Central memory CD8-positive, alpha-beta T cell (primary cell): ENCODE measurements around the gene ATG101.

Experiments
- ATAC-seq: fragments of 150-1000 bp; cut with Tn5 transposase; replicated peaks from 2 replicates; pipeline ENCODE4 v1.10.0; 2022; ENCODE audit warnings: mild to moderate bottlenecking, moderate FRiP score, moderate number of reproducible peaks; ENCODE audit not compliant: poor library complexity, severe bottlenecking; ENCODE audit errors: extremely low read depth
- DNase-seq, 2 donors: peaks; one replicate each; pipeline ENCODE4 v3.0.0; 2021; ENCODE audit warnings: low spot score in 2 of 2
- H3K27ac Mint-ChIP-seq: one replicate; pipeline ENCODE4 v1.8.0; 2022; ENCODE audit warnings: low read depth, mild to moderate bottlenecking, moderate library complexity, mixed read lengths
- H3K27me3 Mint-ChIP-seq: one replicate; pipeline ENCODE4 v1.8.0; 2022; ENCODE audit warnings: mixed read lengths
- H3K36me3 Mint-ChIP-seq: one replicate; pipeline ENCODE4 v1.8.0; 2022; ENCODE audit warnings: mild to moderate bottlenecking, moderate library complexity, mixed read lengths; ENCODE audit not compliant: insufficient read depth
- H3K4me1 Mint-ChIP-seq: one replicate; pipeline ENCODE4 v1.8.0; 2022; ENCODE audit warnings: mixed read lengths
- H3K4me3 Mint-ChIP-seq: one replicate; pipeline ENCODE4 v1.8.0; 2022; ENCODE audit warnings: mild to moderate bottlenecking, moderate library complexity, mixed read lengths
- H3K9me3 Mint-ChIP-seq: one replicate; pipeline ENCODE4 v1.8.0; 2022; ENCODE audit warnings: mixed read lengths

ATG101 gene

DNA sequence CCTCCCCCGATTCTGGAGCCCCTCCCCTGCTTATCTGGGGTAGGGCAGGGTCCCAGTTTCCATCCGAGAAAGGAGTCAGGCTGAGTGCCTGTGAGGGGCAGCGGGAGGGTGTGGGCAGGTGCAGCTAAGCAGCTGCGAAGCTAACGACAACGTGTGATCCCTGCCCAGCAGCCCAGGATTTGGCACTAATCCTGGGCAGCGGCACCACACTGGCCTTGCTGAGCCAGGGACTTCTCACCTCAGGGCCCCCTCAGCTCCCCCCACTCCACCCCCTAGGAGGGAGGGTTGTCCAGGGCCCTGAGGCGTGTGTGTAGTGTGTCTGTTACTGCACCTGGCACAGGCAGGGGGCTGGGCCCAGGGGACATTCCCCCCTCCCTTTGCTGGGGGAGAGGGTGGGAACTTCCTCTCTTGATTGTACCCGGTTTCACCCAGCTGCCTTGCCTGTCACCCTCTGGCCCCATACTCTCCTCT is 11.5 kb downstream of the ATG101 start:
- DNase-seq (no peak), ATAC-seq (peak; percentile 19)
- H3K4me1 Mint-ChIP-seq = peaks cover 21% of the 10 kb centered on the region
- H3K9me3 Mint-ChIP-seq = no peaks in the 10 kb centered on the region
- peaks cover 11% of the 10 kb centered on the region for H3K36me3 Mint-ChIP-seq
- peaks cover 18% of the 10 kb centered on the region for H3K27me3 Mint-ChIP-seq
- H3K4me3 Mint-ChIP-seq = no peak overlapping the region
- H3K27ac Mint-ChIP-seq = no peak overlapping the region

DNA sequence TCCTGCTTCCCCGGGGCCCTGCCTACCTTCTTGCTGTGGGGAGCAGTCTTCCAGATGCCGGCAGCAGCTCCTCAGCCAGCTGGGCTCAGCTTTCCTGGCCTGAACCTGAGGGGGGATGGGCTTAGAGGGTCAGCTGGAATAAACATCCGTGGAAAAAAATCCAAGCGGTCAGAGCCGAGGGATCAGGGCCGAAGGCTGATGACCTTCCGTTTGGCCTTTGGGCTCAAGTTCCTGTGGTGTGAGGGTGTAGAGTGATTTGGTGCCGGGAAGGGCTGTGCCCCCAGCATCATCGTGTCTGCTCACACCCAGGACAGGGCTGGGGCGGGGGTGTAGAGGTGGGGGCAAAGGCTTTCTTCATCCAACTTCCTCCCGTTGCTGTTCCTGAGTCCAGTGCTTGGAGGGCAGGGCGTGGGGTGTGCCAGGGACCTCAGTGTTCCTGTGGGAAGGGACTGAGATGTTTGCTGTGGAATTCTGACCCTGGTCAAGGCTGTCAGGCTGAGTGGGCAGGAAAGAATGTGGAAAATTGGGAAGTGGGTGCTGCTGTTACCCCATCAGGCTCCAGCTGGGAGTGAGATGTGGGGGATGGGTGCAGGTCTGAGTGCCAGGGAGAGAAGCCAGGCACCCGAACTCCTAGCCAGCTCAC is 12.4 kb downstream of the ATG101 start:
- no peaks in the 10 kb centered on the region for H3K9me3 Mint-ChIP-seq
- no peak overlapping the region for H3K27ac Mint-ChIP-seq
- H3K4me3 Mint-ChIP-seq = no peak overlapping the region
- H3K36me3 Mint-ChIP-seq = peaks cover 8% of the 10 kb centered on the region
- H3K27me3 Mint-ChIP-seq = peaks cover 23% of the 10 kb centered on the region
- DNase-seq (no peak), ATAC-seq (no peak)
- peaks cover 21% of the 10 kb centered on the region for H3K4me1 Mint-ChIP-seq

DNA sequence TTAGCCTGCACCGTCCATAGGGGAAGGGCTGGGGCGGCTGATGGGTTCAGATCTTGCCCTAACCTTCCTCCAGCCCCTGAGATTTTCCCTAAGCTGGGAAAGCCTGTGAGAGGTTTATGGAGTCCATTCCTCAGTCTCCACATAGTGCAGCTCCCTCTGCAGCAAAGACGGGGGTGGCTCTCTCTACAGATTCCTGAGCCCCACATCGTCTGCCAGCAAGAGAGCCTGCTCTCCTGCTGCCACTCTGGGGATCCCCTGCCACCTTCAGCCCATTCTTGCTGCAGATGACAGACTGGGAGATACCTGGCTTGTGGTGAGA is 12.8 kb downstream of the ATG101 start:
- peaks cover 27% of the 10 kb centered on the region for H3K27me3 Mint-ChIP-seq
- ATAC-seq (no peak), DNase-seq (no peak)
- H3K27ac Mint-ChIP-seq = no peak overlapping the region
- peaks cover 8% of the 10 kb centered on the region for H3K36me3 Mint-ChIP-seq
- H3K4me3 Mint-ChIP-seq = no peak overlapping the region
- peaks cover 20% of the 10 kb centered on the region for H3K4me1 Mint-ChIP-seq
- no peaks in the 10 kb centered on the region for H3K9me3 Mint-ChIP-seq

DNA sequence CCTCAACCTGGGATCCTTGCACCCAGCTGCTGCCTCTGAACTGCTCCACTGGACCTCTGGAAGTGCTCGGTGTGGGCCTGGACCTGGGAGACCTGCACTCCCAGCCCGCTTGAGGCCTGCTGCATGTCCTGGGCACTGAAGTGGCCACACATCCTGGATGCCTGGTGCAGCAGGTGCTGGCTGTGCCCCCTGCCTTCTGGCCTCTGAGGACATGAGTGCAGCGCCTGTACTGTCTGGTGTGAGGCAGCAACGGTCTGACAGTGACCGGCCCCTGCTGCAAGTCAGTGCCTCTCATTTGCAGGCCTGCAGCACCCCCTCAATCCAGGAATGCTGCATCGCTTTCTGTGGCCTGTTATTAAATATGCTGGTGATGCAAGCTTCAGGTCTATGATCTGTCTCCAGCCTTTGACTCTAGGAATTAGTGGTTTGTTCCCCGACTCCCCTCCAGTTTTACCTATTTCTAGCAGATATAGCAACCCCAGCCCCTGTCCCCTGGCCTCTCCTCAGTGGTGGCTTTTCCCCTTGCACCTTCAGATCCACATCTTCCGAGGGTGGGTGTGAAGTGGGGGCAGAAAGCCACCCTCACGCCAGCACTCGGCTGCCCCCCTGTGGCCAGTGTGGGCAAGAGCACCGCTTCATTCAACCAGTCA is 13.3 kb downstream of the ATG101 start:
- H3K4me3 Mint-ChIP-seq = no peak overlapping the region
- DNase-seq (peak; percentile 51 to 53), ATAC-seq (peak; percentile 62)
- H3K4me1 Mint-ChIP-seq = peaks cover 15% of the 10 kb centered on the region
- H3K9me3 Mint-ChIP-seq = no peaks in the 10 kb centered on the region
- H3K27me3 Mint-ChIP-seq = peaks cover 32% of the 10 kb centered on the region
- H3K27ac Mint-ChIP-seq = no peak overlapping the region
- peaks cover 4% of the 10 kb centered on the region for H3K36me3 Mint-ChIP-seq

DNA sequence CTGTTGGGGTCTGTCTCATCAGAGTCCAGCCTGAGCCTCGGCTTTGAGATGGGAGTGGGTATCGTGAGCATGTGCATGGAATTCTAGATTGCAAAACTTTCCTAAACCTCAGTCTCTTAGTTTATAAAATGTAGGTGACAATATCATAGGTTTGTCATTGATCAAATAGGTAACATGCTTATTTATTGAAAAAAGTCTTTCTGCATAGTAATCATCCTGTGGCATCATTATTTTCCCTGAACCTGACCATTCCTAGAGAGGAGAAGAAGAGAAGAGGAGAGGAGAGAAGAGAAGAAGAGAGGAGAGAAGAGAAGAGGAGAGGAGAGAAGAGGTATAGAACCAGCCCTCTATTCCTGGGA is 13.8 kb downstream of the ATG101 start:
- no peaks in the 10 kb centered on the region for H3K9me3 Mint-ChIP-seq
- H3K4me1 Mint-ChIP-seq = peaks cover 15% of the 10 kb centered on the region
- ATAC-seq (no peak), DNase-seq (no peak)
- peaks cover 37% of the 10 kb centered on the region for H3K27me3 Mint-ChIP-seq
- H3K27ac Mint-ChIP-seq = no peak overlapping the region
- no peak overlapping the region for H3K4me3 Mint-ChIP-seq
- H3K36me3 Mint-ChIP-seq = peaks cover 2% of the 10 kb centered on the region

DNA sequence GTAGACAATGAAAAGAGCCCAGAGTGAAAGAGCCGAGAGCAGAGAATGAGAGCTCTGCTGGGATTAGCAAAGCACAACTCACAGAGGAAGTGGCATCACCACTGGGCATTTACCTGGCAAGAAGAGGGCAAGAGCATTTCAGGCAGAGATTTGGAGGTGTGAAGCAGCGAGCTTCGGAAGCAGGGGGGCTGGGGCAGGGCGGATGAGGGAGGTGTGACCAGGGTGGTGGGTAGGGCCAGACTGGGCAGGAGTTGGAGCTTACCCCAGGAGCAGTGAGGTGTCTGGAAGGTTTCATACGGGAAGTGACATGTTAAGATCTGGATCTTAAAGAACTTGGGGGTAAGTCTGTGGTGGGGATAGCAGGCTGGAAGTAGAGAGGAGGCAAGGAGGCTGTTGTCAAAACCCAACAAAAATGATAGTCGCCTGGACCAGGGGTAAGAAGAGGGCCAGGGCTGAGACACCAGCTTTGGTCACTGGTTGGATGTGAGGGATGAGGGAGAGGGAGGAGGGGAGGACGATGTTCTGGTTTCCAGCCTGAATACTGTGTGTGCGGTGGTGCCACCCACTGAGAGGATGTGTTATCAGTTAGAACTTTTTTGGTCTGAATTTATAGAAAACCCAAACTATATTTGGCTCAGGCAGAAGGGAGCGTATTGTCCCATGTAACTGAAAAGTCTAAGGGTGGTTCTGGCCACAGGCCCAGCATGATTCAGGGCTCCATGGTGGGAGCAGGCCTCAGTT is 14.9 kb downstream of the ATG101 start:
- Mint-ChIP-seq H3K4me1 (peaks cover 15% of the 10 kb centered on the region), H3K4me3 (no peak overlapping the region), H3K27me3 (peaks cover 48% of the 10 kb centered on the region), H3K27ac (no peak overlapping the region), H3K9me3 (no peaks in the 10 kb centered on the region), H3K36me3 (no peaks in the 10 kb centered on the region)
- ATAC-seq (no peak), DNase-seq (no peak)

DNA sequence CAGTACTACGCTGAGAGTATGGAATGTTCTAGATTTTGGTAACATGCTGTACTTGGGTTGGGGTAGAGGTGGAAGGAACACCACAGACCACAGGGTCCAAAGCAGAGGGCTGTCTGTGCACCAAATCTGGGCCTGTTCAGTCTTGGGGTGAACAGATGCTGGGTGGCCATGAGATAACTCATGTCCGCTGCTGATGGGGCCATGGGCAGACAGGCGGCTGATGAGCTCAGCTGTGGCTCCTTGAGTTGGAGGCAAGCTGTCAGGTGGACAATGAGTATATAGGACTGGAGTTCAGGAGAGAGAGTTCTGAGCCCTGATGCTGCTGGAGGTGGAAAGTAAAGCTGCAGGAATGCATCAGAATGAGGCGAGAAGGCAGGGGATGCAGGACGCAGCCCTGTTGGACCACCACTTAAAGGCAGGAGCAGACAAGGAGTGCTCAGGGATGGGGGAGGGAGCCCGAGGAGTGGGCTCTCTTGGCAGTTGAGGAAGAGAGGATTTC is 16.0 kb downstream of the ATG101 start:
- no peak for DNase-seq
- Mint-ChIP-seq H3K4me3 (no peak overlapping the region), H3K27me3 (peaks cover 58% of the 10 kb centered on the region), H3K9me3 (no peaks in the 10 kb centered on the region), H3K27ac (no peak overlapping the region), H3K36me3 (no peaks in the 10 kb centered on the region), H3K4me1 (peaks cover 15% of the 10 kb centered on the region)
- no peak for ATAC-seq

DNA sequence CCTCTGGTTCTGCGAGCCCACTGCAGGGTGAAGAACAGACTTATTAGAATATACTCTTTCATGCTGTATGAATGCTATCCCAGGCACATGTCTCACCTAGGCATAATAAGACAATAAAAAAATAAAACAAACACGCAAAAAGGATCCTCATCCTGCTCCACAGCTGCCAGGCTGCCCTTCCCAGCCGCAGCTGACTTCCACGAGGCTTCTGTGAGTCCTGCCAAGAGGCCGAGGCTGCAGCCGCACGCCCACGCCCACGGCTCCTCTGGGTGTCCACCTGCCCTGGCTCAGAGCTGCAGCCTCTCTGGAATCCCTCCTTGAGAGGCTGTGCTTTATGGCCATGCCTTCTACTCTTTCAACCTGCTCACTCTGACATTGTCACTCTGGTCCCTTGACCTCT is 16.6 kb downstream of the ATG101 start:
- H3K4me3 Mint-ChIP-seq = no peak overlapping the region
- peaks cover 65% of the 10 kb centered on the region for H3K27me3 Mint-ChIP-seq
- no peaks in the 10 kb centered on the region for H3K36me3 Mint-ChIP-seq
- peaks cover 15% of the 10 kb centered on the region for H3K4me1 Mint-ChIP-seq
- H3K9me3 Mint-ChIP-seq = no peaks in the 10 kb centered on the region
- ATAC-seq (no peak), DNase-seq (no peak)
- no peak overlapping the region for H3K27ac Mint-ChIP-seq

DNA sequence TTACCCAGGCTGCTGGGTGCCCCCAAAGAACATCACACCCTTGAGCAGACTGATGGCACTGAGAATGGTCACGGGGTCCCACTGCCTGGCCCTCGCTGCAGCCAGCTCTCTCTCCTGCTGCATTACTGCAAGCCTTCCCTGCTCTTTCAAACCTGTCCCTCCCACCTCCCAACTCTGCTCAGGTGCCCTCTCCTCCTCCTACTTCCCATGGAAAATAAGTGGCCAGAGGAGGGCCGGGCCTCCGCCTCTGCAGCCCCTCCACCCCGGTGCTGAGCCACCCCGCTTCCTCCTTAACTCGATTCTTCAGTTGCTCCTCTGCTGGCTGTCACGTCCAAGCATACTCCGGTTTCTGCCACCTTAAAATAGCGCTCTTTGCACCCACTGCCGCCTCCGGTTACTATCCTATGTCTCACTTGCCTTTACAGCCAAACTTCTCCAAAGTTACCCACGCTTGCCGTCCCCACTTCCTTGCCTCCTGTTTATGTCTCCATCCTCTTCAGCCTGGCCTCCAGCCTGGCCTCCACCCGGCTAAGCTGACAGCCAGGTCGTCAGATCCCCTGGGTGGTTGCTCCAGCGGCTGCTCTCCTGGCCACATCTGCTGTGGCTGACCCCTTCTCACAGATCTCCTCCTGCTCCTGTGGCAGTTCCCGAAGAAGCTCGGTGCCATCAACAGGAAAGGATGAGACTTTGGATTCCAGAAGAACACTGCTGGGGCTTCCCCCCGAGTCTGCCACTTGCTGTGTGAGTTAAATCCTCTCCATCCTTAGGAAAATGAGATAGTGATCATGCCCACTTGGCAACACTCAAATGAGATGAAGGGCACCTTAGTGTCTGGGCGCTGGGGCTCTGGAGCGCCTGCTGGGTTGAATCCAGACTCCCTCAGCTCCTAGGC is 17.4 kb downstream of the ATG101 start:
- ATAC-seq (no peak), DNase-seq (no peak)
- H3K27ac Mint-ChIP-seq = no peak overlapping the region
- H3K4me1 Mint-ChIP-seq = peaks cover 7% of the 10 kb centered on the region
- peaks cover 73% of the 10 kb centered on the region for H3K27me3 Mint-ChIP-seq
- no peaks in the 10 kb centered on the region for H3K9me3 Mint-ChIP-seq
- H3K36me3 Mint-ChIP-seq = no peaks in the 10 kb centered on the region
- no peak overlapping the region for H3K4me3 Mint-ChIP-seq

DNA sequence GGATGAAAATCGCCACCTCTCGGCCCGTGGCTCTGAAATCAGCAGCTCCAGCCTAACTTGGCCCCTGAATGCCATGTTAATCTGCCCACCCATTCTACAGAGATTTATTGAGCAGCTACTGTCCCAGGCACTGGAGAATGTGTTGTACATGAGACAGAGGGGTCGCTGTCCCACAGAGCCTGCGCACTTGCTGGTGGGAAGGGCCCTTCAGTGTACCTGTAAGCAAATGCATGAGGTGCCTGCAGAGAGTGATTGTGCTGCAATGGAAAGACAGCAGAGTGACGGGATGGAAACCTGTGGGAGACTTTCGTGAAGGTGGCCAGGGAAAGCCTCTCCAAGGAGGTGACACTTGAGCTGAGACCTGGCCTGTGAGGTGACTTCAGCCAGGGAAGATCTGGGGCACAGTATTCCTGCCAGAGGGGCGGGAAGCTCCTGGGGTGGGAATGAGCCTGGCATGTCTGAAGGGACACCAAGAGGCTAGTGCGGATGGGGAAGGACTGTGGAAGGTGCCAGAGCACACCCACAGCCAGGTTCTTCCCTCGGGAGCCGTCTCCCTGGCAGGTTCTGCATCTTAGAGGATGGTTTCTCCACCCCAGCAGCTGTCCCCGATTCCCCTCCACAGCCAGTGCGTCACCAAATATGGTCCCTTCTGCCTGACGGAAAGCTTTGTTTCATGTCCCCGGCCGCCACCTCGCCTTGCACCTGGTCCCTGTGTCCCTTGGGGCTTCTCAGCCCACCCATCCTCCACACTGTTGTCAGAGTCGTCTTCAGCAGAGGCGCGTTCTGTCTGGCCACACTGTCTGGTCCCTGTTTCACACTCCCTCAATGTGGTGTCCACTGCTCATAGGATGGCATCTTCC is 18.4 kb downstream of the ATG101 start:
- no peaks in the 10 kb centered on the region for H3K9me3 Mint-ChIP-seq
- no peak overlapping the region for H3K4me3 Mint-ChIP-seq
- H3K36me3 Mint-ChIP-seq = no peaks in the 10 kb centered on the region
- H3K27me3 Mint-ChIP-seq = peaks cover 78% of the 10 kb centered on the region
- no peak for ATAC-seq
- no peak for DNase-seq
- H3K4me1 Mint-ChIP-seq = peaks cover 5% of the 10 kb centered on the region
- peak overlapping the region; percentile 4 for H3K27ac Mint-ChIP-seq

DNA sequence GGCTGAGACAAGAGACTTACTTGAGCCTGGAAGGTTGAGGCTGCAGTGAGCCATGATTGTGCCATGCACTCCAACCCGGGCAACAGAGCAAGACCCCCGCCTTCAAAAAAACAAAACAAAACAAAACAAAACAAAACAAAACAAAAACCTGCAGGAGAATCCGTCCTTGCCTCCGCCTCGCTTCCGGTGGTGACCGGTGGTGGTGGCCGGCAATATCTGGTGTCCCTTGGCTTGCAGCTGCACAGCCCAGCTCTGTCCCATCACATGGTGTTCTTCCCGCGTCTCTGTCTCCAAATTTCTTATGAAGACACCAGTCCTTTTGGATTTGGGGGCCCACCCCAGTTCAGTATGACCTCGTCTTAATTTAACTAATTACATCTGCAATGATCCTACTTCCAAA is 19.7 kb downstream of the ATG101 start:
- Mint-ChIP-seq H3K4me1 (no peaks in the 10 kb centered on the region), H3K36me3 (no peaks in the 10 kb centered on the region), H3K9me3 (no peaks in the 10 kb centered on the region), H3K27me3 (peaks cover 79% of the 10 kb centered on the region), H3K4me3 (no peak overlapping the region), H3K27ac (no peak overlapping the region)
- DNase-seq (no peak), ATAC-seq (no peak)

DNA sequence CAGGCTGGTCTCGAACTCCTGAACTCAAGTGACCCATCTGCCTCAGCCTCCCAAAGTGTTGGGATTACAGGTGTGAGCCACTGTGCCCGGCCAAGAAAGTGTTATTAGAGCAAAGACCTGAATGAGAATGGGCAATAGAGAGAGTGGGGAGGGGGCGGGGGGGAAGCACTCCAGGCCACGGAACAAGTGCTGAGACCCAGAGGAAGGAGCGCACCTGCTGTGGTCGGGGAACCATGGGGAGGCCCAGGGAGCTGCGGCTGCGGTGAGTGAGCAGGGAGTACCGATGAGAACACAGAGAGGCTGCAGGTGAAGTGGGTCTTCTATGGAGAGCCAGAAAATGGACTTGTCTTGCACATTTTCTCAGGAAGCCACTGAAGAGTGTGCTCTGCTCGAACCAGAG is 20.5 kb downstream of the ATG101 start:
- DNase-seq (no peak), ATAC-seq (no peak)
- H3K4me3 Mint-ChIP-seq = no peak overlapping the region
- no peaks in the 10 kb centered on the region for H3K36me3 Mint-ChIP-seq
- H3K4me1 Mint-ChIP-seq = no peaks in the 10 kb centered on the region
- H3K27me3 Mint-ChIP-seq = peaks cover 87% of the 10 kb centered on the region
- no peaks in the 10 kb centered on the region for H3K9me3 Mint-ChIP-seq
- H3K27ac Mint-ChIP-seq = no peak overlapping the region
